Measurements from ENCODE around the gene DNAJA4.

DNA sequence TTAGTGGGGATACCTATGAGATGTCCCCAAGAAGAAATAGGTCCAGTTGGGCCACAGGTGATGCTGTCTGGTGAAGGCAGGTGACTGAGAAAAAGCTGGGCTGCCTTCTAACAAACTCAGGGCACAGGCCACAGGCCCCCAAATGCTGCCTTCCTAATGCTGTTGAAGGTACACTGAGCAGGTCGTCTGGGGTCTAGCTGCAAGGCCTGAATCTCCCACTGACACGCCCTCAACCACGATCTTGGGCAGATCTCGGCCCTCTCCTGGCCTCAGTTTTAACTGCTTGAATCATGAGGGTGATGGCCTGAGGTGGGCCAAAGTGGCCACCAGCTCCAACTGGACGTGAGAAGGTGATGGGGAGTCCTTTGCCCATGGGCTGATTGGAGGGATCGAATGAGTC lies 27.9 kb upstream of the DNAJA4 start:
- TF ChIP-seq POLR2AphosphoS5 (IDR thresholded peaks at IDR 0.05; ENCODE audit: low read depth, low read length) (no peak), POLR2A (IDR thresholded peaks at IDR 0.05; ENCODE audit: low read depth, low read length) (no peak), PAX5 (IDR thresholded peaks at IDR 0.05; ENCODE audit: insufficient read depth, low read length, severe bottlenecking) (no peak)
